Loucy (cell line): ENCODE results near the gene NPEPPS.

Source experiments
- H2AFZ ChIP-seq: fragments of 200-600 bp; sonication (generic); 2 replicates; pipeline ENCODE4 v1.6.0; 2016; ENCODE audit warnings: antibody characterized with exemption, mild to moderate bottlenecking, low read length, moderate library complexity
- H3F3A ChIP-seq: fragments of 200-600 bp; 2 replicates; pipeline ENCODE4 v1.6.0; 2016; ENCODE audit warnings: antibody characterized with exemption, low read depth, mild to moderate bottlenecking
- H3K27me3 ChIP-seq: fragments of 200-600 bp; sonication (generic); 2 replicates; pipeline ENCODE4 v1.6.1; 2014; ENCODE audit warnings: low read length, mild to moderate bottlenecking; ENCODE audit not compliant: insufficient read depth, poor library complexity, severe bottlenecking
- H3K36me3 ChIP-seq: fragments of 200-600 bp; sonication (generic); 2 replicates; pipeline ENCODE4 v1.6.1; 2016; ENCODE audit warnings: low read length; ENCODE audit not compliant: insufficient read depth
- H3K4me1 ChIP-seq: fragments of 200-600 bp; sonication (generic); 2 replicates; pipeline ENCODE4 v1.5.1; 2014; ENCODE audit warnings: low read length, mild to moderate bottlenecking; ENCODE audit not compliant: insufficient read depth, poor library complexity, severe bottlenecking
- H3K4me2 ChIP-seq: fragments of 200-600 bp; sonication (generic); 2 replicates; pipeline ENCODE4 v1.6.0; 2014; ENCODE audit warnings: antibody characterized with exemption, low read length, low read depth, mild to moderate bottlenecking; ENCODE audit not compliant: poor library complexity, severe bottlenecking
- H3K4me3 ChIP-seq: fragments of 200-600 bp; sonication (generic); 2 replicates; pipeline ENCODE4 v1.5.1; 2014; ENCODE audit warnings: low read length, mild to moderate bottlenecking, mixed read lengths; ENCODE audit not compliant: poor library complexity, severe bottlenecking
- H3K79me2 ChIP-seq: fragments of 200-600 bp; sonication (generic); 2 replicates; pipeline ENCODE4 v1.6.1; 2014; ENCODE audit warnings: low read length; ENCODE audit not compliant: insufficient read depth
- H3K9ac ChIP-seq: fragments of 200-600 bp; sonication (generic); 2 replicates; pipeline ENCODE4 v1.6.0; 2014; ENCODE audit warnings: mild to moderate bottlenecking, low read depth, low read length, moderate library complexity; ENCODE audit not compliant: poor library complexity, severe bottlenecking
- H3K9me2 ChIP-seq: fragments of 200-600 bp; sonication (generic); replicated peaks from 2 replicates; pipeline ENCODE4 v1.6.1; 2016; ENCODE audit warnings: low read depth, low read length, mixed read lengths
- H3K9me3 ChIP-seq: fragments of 200-600 bp; sonication (generic); 2 replicates; pipeline ENCODE4 v1.6.1; 2014; ENCODE audit warnings: mild to moderate bottlenecking, antibody characterized with exemption, low read length, low read depth; ENCODE audit not compliant: insufficient read depth
- H4K20me1 ChIP-seq: fragments of 200-600 bp; sonication (generic); 2 replicates; pipeline ENCODE4 v1.6.0; 2014; ENCODE audit warnings: antibody characterized with exemption, low read length, mild to moderate bottlenecking; ENCODE audit not compliant: insufficient read depth, poor library complexity, severe bottlenecking
- EZH2phosphoT487 ChIP-seq: fragments of 200-600 bp; IDR thresholded peaks from 2 replicates; pipeline ENCODE4 v1.6.1; 2018; ENCODE audit warnings: antibody characterized with exemption, mild to moderate bottlenecking, moderate library complexity, borderline replicate concordance
- TF ChIP-seq, protein P1 (sequence below): fragments of 200-600 bp; sonication (generic); conservative IDR thresholded peaks from 2 replicates; pipeline ENCODE4 v1.5.1; 2014; ENCODE audit warnings: mild to moderate bottlenecking, antibody characterized with exemption, low read length

NPEPPS gene

DNA sequence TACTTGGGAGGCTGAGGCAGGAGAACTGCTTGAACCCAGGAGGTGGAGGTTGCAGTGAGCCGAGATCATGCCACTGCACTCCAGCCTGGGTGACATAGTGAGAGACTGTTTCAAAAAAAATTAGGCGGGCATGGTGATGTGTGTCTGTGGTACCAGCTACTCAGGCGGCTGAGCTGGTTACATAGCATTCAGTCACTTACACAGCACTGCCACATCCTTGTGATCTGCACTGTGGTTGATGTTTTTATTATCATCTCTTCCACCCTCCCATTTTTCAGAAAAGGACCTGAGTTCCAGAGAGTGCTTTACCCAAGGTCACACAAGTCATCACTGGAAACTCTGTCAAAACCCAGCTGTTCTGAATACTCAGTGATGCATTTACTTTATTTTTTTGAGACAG, 104.0 kb downstream of the NPEPPS start:
- Histone ChIP-seq H3K36me3 (no peaks in the 10 kb centered on the region), H4K20me1 (no peaks in the 10 kb centered on the region), H3K4me2 (no peak overlapping the region), H3K9me3 (no peaks in the 10 kb centered on the region), H3K27me3 (no peaks in the 10 kb centered on the region), H3F3A (no peaks in the 10 kb centered on the region), H3K4me3 (no peak overlapping the region), H3K4me1 (peaks cover 9% of the 10 kb centered on the region), H2AFZ (no peak overlapping the region), H3K79me2 (no peaks in the 10 kb centered on the region), H3K9ac (no peak overlapping the region), H3K9me2 (no peaks in the 10 kb centered on the region)
- TF ChIP-seq, protein P1, sequence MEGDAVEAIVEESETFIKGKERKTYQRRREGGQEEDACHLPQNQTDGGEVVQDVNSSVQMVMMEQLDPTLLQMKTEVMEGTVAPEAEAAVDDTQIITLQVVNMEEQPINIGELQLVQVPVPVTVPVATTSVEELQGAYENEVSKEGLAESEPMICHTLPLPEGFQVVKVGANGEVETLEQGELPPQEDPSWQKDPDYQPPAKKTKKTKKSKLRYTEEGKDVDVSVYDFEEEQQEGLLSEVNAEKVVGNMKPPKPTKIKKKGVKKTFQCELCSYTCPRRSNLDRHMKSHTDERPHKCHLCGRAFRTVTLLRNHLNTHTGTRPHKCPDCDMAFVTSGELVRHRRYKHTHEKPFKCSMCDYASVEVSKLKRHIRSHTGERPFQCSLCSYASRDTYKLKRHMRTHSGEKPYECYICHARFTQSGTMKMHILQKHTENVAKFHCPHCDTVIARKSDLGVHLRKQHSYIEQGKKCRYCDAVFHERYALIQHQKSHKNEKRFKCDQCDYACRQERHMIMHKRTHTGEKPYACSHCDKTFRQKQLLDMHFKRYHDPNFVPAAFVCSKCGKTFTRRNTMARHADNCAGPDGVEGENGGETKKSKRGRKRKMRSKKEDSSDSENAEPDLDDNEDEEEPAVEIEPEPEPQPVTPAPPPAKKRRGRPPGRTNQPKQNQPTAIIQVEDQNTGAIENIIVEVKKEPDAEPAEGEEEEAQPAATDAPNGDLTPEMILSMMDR = no peak
- TF ChIP-seq EZH2phosphoT487 = no peak

DNA sequence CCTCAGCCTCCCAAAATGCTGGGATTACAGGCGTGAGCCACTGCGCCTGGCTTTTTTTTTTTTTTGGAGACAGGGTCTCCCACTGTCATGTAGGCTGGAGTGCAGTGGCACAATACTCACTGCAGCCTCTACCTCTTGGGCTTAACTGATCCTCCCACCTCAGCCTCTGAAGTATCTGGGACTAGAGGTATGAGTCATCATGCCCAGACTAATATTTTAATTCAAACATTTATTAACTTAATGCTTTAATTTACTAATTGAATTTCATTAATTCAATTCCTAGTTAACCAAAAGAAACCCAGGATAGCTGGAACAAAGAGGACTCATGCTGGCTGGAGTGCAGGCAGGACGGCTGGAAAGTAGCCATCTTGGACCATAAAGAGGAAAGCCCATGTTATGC, 104.8 kb downstream of the NPEPPS start:
- no peaks in the 10 kb centered on the region for H3K9me3 ChIP-seq
- H4K20me1 ChIP-seq = no peaks in the 10 kb centered on the region
- H3K36me3 ChIP-seq = no peaks in the 10 kb centered on the region
- H3K4me3 ChIP-seq = no peak overlapping the region
- peaks cover 9% of the 10 kb centered on the region for H3K4me1 ChIP-seq
- H3K79me2 ChIP-seq = no peaks in the 10 kb centered on the region
- no peak overlapping the region for H2AFZ ChIP-seq
- no peaks in the 10 kb centered on the region for H3K9me2 ChIP-seq
- H3K9ac ChIP-seq = no peak overlapping the region
- H3K27me3 ChIP-seq = no peaks in the 10 kb centered on the region
- TF ChIP-seq, protein P1 = no peak
- TF ChIP-seq EZH2phosphoT487 = no peak
- H3F3A ChIP-seq = no peaks in the 10 kb centered on the region
- H3K4me2 ChIP-seq = no peak overlapping the region

DNA sequence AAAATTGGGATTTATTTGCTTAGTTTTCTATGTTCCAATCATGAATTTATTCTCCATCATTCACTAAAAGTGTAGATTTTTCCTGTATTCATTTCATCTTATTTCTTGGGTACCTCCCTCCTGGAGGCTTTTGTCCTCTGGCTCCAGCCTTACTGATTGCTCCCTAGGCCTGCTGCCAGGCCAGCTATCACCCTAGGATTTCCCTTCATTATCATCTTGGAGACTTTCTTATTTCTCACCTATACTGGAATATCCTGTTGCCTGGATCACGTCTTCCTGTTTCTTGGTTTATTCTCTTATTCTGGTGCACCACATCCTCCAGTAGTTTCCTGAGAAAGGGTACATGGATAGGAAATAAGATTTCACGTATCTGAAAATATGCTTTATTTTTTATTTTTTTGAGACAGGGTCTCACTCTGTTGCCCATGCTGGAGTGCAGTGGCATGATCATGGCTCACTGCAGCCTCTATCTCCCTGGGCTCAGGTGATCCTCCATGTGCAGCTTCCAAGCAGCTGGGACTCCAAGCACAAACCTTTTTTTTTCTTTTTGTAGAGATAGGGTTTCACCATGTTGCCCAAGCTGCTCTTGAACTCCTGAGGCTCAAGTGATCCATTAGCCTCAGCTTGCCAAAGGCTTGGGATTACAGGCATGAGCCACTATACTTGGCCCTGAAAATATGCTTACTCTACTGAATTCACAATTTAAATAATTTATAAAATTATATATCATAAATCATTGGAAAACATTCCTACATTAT, 105.5 kb downstream of the NPEPPS start:
- Histone ChIP-seq H3K9me2 (no peaks in the 10 kb centered on the region), H2AFZ (no peak overlapping the region), H3K4me2 (no peak overlapping the region), H3K4me3 (no peak overlapping the region), H3K9me3 (no peaks in the 10 kb centered on the region), H3K4me1 (peaks cover 9% of the 10 kb centered on the region), H3K79me2 (no peaks in the 10 kb centered on the region), H3K9ac (no peak overlapping the region), H4K20me1 (no peaks in the 10 kb centered on the region), H3K27me3 (no peaks in the 10 kb centered on the region), H3K36me3 (no peaks in the 10 kb centered on the region), H3F3A (no peaks in the 10 kb centered on the region)
- no peak for TF ChIP-seq EZH2phosphoT487
- TF ChIP-seq, protein P1 = no peak
